ENCODE data around the gene RNF217.
"Not testable (repeated sequence)": the region's sequence is repeated elsewhere in the genome, so short reads cannot be mapped to it uniquely, and the experiment has no call there.

RNF217 gene

GRCh38 chr6:125066140-125066539 lies 103.9 kb downstream of the RNF217 start:
- DNase-seq = no peak

DNA sequence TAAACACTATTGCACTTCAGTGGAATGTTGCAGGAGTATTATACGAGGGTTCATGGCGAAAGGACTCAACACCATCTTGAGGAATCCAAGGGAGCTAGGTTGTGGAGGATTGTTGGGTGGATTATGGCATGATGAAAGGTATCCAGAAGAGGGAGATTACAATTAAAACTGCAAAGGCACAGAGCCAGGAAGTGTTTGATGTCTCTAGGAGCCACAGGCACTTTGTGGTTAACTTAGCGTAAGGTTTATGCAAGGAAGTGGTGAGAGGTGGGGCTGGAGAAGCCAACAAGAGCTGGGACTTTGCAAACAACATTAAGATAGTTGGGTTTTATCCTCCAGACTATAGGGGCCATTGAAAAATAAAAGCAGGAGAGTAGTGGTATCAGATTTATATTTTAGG lies 104.7 kb downstream of the RNF217 start:
- peak; percentile 45 for DNase-seq

GRCh38 chr6:125067552-125067951 lies 105.3 kb downstream of the RNF217 start:
- no peak for DNase-seq

- no peak for DNase-seq
Measured at GRCh38 chr6:125073071-125073470, 110.8 kb downstream of the RNF217 start.

DNA sequence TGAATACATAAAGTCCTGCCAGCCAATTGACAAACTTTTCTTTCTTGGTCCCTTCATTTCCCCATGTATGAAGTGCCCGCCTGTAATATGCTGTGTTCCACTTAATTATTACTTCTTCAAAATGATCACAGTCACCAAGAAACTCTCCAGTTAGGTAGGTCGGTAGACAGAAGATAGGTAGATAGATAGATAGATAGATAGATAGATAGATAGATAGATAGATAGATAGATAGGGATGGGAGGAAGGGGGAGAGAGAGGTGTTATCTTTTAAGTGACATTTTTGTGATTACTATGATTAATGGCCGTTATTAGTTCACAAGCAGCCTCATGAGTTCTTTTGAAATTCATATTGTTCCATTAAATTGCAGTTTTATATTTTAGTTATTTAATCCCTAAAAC lies 111.9 kb downstream of the RNF217 start:
- DNase-seq = no peak

DNA sequence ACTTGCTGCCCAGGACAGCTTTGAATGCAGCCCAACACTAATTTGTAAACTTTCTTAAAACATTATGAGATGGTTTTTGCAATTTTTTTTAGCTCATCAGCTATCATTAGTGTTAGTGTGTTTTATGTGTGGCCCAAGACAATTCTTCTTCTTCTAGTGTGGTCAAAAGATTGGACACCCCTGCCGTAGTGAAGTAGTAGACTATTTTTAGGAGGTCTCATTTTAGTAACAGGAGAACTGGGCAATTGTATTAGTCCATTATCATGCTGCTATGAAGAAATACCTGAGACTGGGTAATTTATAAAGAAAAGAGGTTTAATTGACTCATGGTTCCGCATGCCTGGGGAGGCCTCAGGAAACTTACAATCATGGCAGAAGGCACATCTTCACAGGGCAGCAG lies 112.8 kb downstream of the RNF217 start:
- not testable (repeated sequence) for DNase-seq

DNA sequence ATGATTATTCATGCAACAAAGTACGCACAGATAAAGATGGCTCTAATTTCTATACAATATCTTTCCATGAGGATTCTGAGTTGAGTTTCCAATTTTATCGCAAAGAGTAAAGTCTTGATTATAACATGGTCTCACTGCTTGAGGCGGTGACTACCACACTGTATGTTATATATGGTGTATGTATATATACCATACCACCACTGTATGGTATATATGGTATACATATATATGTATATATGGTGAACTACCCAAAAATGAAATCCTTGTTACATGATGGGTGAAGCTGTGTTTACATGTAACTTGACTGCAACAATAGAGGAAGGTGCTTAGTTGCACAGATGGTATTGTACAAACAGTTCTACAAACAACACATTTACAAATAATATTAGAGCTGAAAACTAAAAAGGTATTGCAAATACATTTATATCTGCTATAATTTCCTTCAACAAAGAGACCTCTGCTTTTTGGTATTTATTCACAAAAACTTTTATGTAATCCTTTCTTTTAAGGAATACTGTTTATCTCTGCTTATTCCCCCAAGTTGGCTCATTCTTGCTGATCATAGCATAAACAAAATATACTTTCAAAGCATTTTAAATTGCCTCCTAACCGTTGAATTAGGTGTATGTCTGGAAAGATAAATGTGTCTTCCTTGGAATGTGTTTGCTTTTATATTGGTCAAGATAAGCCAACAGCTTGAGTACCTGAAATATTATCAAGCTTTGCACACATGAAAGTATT lies 113.7 kb downstream of the RNF217 start:
- DNase-seq = no peak

- no peak for DNase-seq
Measured at GRCh38 chr6:125076482-125076742, 114.2 kb downstream of the RNF217 start.

DNA sequence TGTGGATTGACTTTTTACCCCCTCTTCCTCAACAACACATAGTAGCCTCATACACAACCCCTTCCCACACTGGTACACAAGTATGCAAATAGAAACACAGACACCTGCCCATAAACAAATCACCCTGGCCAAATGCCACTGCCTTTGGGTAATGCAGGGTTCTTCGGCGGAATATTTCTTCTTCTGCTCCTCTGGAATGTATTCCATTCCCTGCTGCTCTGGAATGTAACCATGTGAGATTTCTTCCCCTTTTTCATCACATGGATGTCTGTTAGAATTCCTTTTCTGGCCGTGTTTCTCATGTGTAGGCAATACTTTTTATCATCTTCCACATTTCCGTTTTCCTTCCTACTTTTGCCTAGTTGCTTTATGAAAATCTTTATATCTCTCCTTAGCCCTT lies 115.2 kb downstream of the RNF217 start:
- no peak for DNase-seq

GRCh38 chr6:125078602-125079321 lies 116.5 kb downstream of the RNF217 start:
- DNase-seq = no peak

DNA sequence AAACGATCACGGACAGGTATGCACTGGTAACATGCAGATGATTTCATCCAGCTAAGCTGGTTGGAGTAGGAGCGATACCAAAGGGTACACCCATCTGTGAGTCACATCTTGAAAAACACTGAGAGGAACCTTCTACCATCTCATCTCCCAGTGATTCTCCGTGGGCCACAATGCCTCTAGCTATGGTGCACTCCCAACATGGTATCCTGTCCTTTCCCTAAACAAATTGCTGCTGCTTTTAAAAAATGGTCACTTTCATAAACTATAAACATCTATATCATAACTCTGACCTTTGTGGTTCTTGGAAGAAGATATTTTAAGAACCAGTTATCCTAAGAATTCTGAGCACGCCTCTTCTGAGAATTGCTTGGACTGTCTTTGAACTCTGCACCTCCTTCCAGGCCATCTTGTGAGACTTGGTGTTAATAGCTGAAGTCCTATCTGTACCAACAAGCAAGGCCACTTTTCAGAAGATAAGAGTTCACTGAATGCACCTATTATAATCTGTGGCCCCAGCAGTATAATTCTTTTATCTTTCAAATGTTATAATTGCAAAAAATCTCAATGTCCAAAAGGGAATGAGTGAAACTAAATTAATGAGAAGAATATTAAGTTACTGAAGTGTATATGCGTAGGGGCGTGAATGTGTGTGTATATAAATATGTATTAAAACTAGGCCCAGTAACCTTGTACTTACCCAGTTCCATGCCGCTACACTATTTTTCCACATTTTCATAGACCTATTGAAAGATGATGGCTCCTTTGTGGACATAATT lies 120.9 kb downstream of the RNF217 start:
- DNase-seq = no peak

GRCh38 chr6:125083684-125083990 lies 121.4 kb downstream of the RNF217 start:
- DNase-seq = no peak

GRCh38 chr6:125086716-125087115 lies 124.5 kb downstream of the RNF217 start:
- DNase-seq = no peak

DNA sequence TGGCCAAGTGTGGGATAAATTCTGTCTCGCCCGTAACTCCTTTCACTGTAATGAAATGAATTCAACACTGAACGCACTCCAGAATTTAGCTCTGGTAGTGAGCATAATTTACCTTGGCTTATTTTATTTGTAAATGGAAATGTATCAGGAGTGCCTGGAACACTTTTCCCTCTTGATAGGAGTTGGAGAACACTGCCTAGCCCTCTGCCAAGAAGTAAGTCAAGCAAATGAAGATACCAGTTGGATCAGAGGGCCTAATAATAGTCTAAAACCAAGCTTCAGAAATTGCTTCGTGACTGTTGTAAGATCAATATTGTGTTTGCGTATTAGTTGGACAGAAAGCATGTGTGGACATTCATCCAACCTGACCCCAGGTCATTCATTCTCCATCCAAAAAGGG lies 126.7 kb downstream of the RNF217 start:
- DNase-seq = no peak

DNA sequence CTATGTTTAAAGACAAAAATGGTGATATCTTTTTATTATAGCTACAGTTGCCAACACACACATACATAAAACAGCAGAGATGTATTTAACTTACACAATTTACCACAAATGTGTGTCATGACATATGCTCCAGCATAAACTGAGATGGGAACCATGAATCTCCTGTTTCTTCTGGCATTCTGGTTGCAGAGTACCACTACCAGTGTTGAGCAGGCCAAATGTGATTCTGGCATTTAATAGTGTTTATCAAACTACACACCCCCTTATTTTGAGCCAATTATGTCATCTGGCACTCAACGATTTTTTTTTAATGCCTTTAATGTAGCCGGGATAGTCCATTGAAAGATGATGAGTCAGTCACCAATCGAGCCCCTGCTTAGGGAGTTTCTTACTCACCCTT lies 132.3 kb downstream of the RNF217 start:
- DNase-seq = no peak

GRCh38 chr6:125095580-125096301 lies 133.5 kb downstream of the RNF217 start:
- no peak for DNase-seq

- DNase-seq = no peak
Measured at GRCh38 chr6:125097186-125097585, 134.9 kb downstream of the RNF217 start.

GRCh38 chr6:125098253-125098652 lies 136.0 kb downstream of the RNF217 start:
- no peak for DNase-seq

- DNase-seq = peak; percentile 21
Measured at GRCh38 chr6:125099211-125100073, 137.2 kb downstream of the RNF217 start.

DNA sequence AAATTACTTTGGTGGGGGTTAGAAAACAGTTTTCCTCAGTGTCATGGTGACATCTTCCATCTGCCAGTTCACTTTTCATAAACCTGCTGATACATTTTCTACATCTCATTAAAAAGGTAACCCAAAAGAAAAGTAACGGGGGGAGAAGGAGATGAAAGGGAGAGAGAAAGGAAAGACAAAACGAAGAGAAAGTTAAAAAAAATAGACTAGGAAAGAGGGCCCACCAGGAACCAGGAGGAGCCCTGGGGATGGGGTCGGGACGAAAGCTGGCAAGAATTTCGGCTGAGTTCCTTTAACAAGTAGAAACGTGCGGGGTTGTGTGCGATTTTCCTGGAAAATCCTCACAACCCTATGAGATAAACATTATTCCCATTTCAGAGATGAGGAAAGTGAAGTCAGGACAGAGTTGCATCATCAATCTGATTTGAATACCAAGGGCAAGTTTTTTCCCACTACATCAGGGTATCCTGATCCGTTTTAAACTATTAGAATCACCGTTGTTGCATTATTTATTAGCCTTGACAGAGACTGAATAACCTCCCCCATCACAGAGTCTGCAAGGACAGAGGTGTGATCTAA lies 137.9 kb downstream of the RNF217 start:
- DNase-seq = no peak

DNA sequence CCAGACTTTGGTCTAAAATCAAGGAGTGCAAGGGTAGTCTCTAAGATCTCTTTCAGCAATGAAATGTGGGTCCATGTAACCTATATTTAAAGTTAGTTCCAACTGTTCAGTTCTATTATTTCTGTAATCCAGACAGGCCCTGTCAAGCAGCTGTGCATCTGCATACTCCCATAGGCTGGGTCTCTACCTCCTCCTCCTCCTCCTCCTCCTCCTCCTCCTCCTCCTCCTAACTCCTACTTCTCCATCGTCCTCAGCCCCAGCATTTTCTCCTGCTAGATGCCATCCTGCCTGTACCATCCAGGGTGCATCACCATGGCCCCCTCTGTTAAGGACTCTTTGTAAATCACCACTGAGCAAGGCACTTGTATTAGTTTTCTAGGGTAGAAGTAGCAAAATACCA lies 138.9 kb downstream of the RNF217 start:
- DNase-seq = no peak

- no peak for DNase-seq
Measured at GRCh38 chr6:125101631-125102030, 139.4 kb downstream of the RNF217 start.

All from CD4-positive, alpha-beta T cell treated with Interleukin-21 for 1 hour (primary cell).